ENCODE results near the gene KNSTRN. TPM values are rescaled to one million over a fixed set of nuclear protein-coding genes. Genes with fewer than 3 reads are reported as not detected.

KNSTRN gene
- total and polyA plus RNA-seq, 2 of the 13 experiments (the other 11 are each of a cell fraction or from before 2014, with no cell fraction given): 20.3 to 62.3 TPM

GRCh38 chr15:40413036-40413435, 30.5 kb downstream of the KNSTRN start (continued):
- no peak for TF ChIP-seq ZNF496 (CRISPR knock-in tag; IDR thresholded peaks at IDR 0.05; ENCODE audit: insufficient replicate concordance)
- TF ChIP-seq THRA (CRISPR knock-in tag; IDR thresholded peaks at IDR 0.05; ENCODE audit: borderline replicate concordance): no peak
- no peak for TF ChIP-seq NFE2L2 (IDR thresholded peaks at IDR 0.05; ENCODE audit: low read length)
- no peak for TF ChIP-seq ZNF879 (CRISPR knock-in tag; IDR thresholded peaks at IDR 0.05)
- no peak for TF ChIP-seq KDM1A (CRISPR knock-in tag; IDR thresholded peaks at IDR 0.05)
- TF ChIP-seq MTA1 (CRISPR knock-in tag; IDR thresholded peaks at IDR 0.05; ENCODE audit: borderline replicate concordance): no peak

- in situ Hi-C loops (cut with HindIII; ENCODE audit: extremely low pct_ligation_motif_present, low pct_unique_long_range_greater_than_20kb): no loop called here
Measured at GRCh38 chr15:40414816-40415215, 32.3 kb downstream of the KNSTRN start.

More at GRCh38 chr15:40414816-40415215, 32.3 kb downstream of the KNSTRN start:
- BruUV-seq (replicated peaks): no TSS peak
- no peak overlapping the region for H3K27ac ChIP-seq (ENCODE audit: extremely low read length, insufficient read depth, low read length)
- intact Hi-C loops (cut with micrococcal nuclease; ENCODE audit: unreplicated experiment): no loop called here
- no peaks in the 10 kb centered on the region for H3K79me2 ChIP-seq (ENCODE audit: insufficient read depth, low read length)
- 96% methylated on average over 5 of the region's 7 CpGs for WGBS (ENCODE audit: low lambda C conversion rate)
- ChIA-PET POLR2A (interaction anchor here (1.2 to 1.3 kb wide), 2 partner anchors 9 to 32 kb away, joined by 3 to 9 read pairs; partner anchors contain the start of genes IVD and KNSTRN), CTCF (ENCODE audit: low intra/inter-chr PET ratio, low total read pairs) (no interaction called here)
- H4K20me1 ChIP-seq (ENCODE audit: insufficient read depth, low read length): no peaks in the 10 kb centered on the region; the same call in 1 of the 2 replicates
- H3K27me3 ChIP-seq (ENCODE audit: control insufficient read depth in 1 of 2, insufficient read depth in 2 of 2, low read length in 2 of 2): no peaks in the 10 kb centered on the region
- no peak overlapping the region for H2AFZ ChIP-seq (ENCODE audit: low read length)
- no peak overlapping the region for H3K9ac ChIP-seq (ENCODE audit: insufficient read depth, low read depth, low read length)
- H3K4me2 ChIP-seq (ENCODE audit: low read depth, low read length): no peak overlapping the region
- ATAC-seq (no peak), DNase-seq (ENCODE audit: low spot score) (no peak), FAIRE-seq (no peak)
- H3K36me3 ChIP-seq (replicated peaks in 1 of 2; ENCODE audit: control insufficient read depth in 1 of 2, insufficient read depth in 2 of 2, low read length in 2 of 2): peaks cover 26 to 57% of the 10 kb centered on the region in 2 experiments
- H3K4me1 ChIP-seq (ENCODE audit: insufficient read depth, low read length): peaks cover 26% of the 10 kb centered on the region
- no peaks in the 10 kb centered on the region for H3K9me3 ChIP-seq (ENCODE audit: low read length)
- no peak for TF ChIP-seq ZNF597 (CRISPR knock-in tag; IDR thresholded peaks at IDR 0.05)
- no peak for TF ChIP-seq TFAP4 (IDR thresholded peaks at IDR 0.05; ENCODE audit: borderline replicate concordance, low read depth)
- no peak for TF ChIP-seq RNF2 (conservative IDR thresholded peaks at IDR 0.05; ENCODE audit: low read depth)
- no peak for TF ChIP-seq IRF1 (CRISPR knock-in tag; IDR thresholded peaks at IDR 0.05; ENCODE audit: low read depth)
- TF ChIP-seq ZNF572 (CRISPR knock-in tag; IDR thresholded peaks at IDR 0.05): no peak
- no peak overlapping the region for H3K4me3 ChIP-seq (replicated peaks in 1 of 3; ENCODE audit: insufficient read depth in 1 of 3, low read depth in 2 of 3, low read length in 3 of 3)
